Hepatocyte (in vitro differentiated cells): ENCODE measurements around the gene TANC2. TPM values are rescaled to one million over a fixed set of nuclear protein-coding genes. Genes with fewer than 3 reads are reported as not detected.

Experiments
- DNase-seq: peaks from one replicate; pipeline ENCODE4 v3.0.0-alpha.2; 2016; ENCODE audit warnings: low spot score
- H2AFZ ChIP-seq: fragments of 200-600 bp; sonication (generic); 2 replicates; pipeline ENCODE4 v1.6.0; 2016; ENCODE audit warnings: antibody characterized with exemption, mild to moderate bottlenecking
- H3K27ac ChIP-seq: fragments of 200-600 bp; sonication (generic); 2 replicates; pipeline ENCODE4 v1.5.1; 2016; ENCODE audit warnings: mild to moderate bottlenecking
- H3K27me3 ChIP-seq: fragments of 200-600 bp; sonication (generic); 2 replicates; pipeline ENCODE4 v1.6.1; 2016
- H3K36me3 ChIP-seq: fragments of 200-600 bp; sonication (generic); replicated peaks from 2 replicates; pipeline ENCODE4 v1.5.1; 2016; ENCODE audit warnings: low read depth; ENCODE audit not compliant: insufficient read depth
- H3K4me1 ChIP-seq: fragments of 200-600 bp; sonication (generic); 2 replicates; pipeline ENCODE4 v1.5.1; 2016; ENCODE audit warnings: mild to moderate bottlenecking, moderate library complexity; ENCODE audit not compliant: insufficient read depth
- H3K4me2 ChIP-seq: fragments of 200-600 bp; sonication (generic); 2 replicates; pipeline ENCODE4 v1.6.0; 2016
- H3K4me3 ChIP-seq: fragments of 200-600 bp; sonication (generic); 2 replicates; pipeline ENCODE4 v1.5.1; 2016; ENCODE audit warnings: mild to moderate bottlenecking
- H3K79me2 ChIP-seq: fragments of 200-600 bp; sonication (generic); 2 replicates; pipeline ENCODE4 v1.6.0; 2017; ENCODE audit warnings: mild to moderate bottlenecking
- H3K9me2 ChIP-seq: fragments of 200-600 bp; sonication (generic); replicated peaks from 2 replicates; pipeline ENCODE4 v1.6.0; 2017; ENCODE audit warnings: mild to moderate bottlenecking; ENCODE audit not compliant: insufficient read depth
- H3K9me3 ChIP-seq: fragments of 200-600 bp; sonication (generic); 2 replicates; pipeline ENCODE4 v1.5.1; 2016; ENCODE audit warnings: low read depth, mild to moderate bottlenecking
- H4K20me1 ChIP-seq: fragments of 200-600 bp; sonication (generic); 2 replicates; pipeline ENCODE4 v1.6.0; 2016; ENCODE audit warnings: mild to moderate bottlenecking; ENCODE audit not compliant: insufficient read depth, poor library complexity, severe bottlenecking
- EZH2 ChIP-seq: fragments of 200-600 bp; sonication (generic); IDR thresholded peaks from 2 replicates; pipeline ENCODE4 v1.6.1; 2016; ENCODE audit warnings: antibody characterized with exemption, mild to moderate bottlenecking, borderline replicate concordance
- EZH2phosphoT487 ChIP-seq: fragments of 200-600 bp; sonication (generic); IDR thresholded peaks from one replicate; pipeline ENCODE4 v1.6.1; 2018; ENCODE audit warnings: antibody characterized with exemption, mild to moderate bottlenecking, low read depth, moderate library complexity; ENCODE audit not compliant: unreplicated experiment, severe bottlenecking
- WGBS: methylation state at CpG from one replicate; pipeline ENCODE4 v1.1.6; 2016; ENCODE audit warnings: low lambda C conversion rate; ENCODE audit errors: missing lambda C conversion rate; 5-methylcytosine and 5-hydroxymethylcytosine counted together
- polyA plus RNA-seq: library from polyadenylated mRNA; unstranded; fragments of >200 nt; fragmentation: Nextera tagmentation; extraction: Ambion mirVana; gene quantifications from 2 replicates; pipeline ENCODE4 v1.2.1, GENCODE V29; 2016
- total RNA-seq: library from RNA; depleted of rRNA; stranded (reverse); fragments of >200 nt; gene quantifications from 2 replicates; pipeline ENCODE4 v1.2.3, GENCODE V29; 2014
- TF ChIP-seq, protein P1 (sequence below): fragments of 200-600 bp; sonication (generic); IDR thresholded peaks from 2 replicates; pipeline ENCODE4 v1.5.1; 2016; ENCODE audit warnings: antibody characterized with exemption, mild to moderate bottlenecking; ENCODE audit not compliant: poor library complexity

The TANC2 gene
- total and polyA plus RNA-seq, 2 experiments from 2014 or later, result 16.7 to 20.4 TPM

DNA sequence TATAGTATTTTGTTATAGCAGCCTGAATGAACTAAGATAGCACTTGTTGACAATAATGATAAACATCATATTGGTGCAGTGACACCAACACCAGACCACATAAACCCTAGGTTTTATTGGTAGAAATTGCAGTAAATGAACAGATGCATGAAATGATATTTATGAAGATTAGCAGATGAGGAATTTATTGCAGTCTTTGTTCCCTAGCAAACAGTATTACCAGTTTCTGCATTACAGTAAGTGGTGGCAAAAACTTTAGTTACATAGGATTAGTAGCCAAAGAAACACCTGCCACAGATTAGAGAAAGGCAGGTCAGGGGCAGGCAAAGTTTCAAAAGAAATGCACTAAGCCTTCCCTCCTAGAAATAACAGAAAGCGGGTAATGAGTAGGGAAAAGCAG is 17.7 kb upstream of the TANC2 start:
- no peak overlapping the region for H3K4me3 ChIP-seq
- TF ChIP-seq EZH2phosphoT487, result no peak
- TF ChIP-seq EZH2, result no peak
- TF ChIP-seq, protein P1, sequence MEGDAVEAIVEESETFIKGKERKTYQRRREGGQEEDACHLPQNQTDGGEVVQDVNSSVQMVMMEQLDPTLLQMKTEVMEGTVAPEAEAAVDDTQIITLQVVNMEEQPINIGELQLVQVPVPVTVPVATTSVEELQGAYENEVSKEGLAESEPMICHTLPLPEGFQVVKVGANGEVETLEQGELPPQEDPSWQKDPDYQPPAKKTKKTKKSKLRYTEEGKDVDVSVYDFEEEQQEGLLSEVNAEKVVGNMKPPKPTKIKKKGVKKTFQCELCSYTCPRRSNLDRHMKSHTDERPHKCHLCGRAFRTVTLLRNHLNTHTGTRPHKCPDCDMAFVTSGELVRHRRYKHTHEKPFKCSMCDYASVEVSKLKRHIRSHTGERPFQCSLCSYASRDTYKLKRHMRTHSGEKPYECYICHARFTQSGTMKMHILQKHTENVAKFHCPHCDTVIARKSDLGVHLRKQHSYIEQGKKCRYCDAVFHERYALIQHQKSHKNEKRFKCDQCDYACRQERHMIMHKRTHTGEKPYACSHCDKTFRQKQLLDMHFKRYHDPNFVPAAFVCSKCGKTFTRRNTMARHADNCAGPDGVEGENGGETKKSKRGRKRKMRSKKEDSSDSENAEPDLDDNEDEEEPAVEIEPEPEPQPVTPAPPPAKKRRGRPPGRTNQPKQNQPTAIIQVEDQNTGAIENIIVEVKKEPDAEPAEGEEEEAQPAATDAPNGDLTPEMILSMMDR, result no peak
- no peaks in the 10 kb centered on the region for H3K27me3 ChIP-seq
- no peak for DNase-seq
- no peaks in the 10 kb centered on the region for H3K36me3 ChIP-seq
- no peaks in the 10 kb centered on the region for H3K9me3 ChIP-seq
- H3K79me2 ChIP-seq, result no peaks in the 10 kb centered on the region
- no peak overlapping the region for H3K4me2 ChIP-seq
- H3K9me2 ChIP-seq, result no peaks in the 10 kb centered on the region
- H2AFZ ChIP-seq, result no peak overlapping the region
- no peaks in the 10 kb centered on the region for H4K20me1 ChIP-seq
- peaks cover 8% of the 10 kb centered on the region for H3K4me1 ChIP-seq
- no peak overlapping the region for H3K27ac ChIP-seq
- 87% methylated on average over 1 of the region's 1 CpG for WGBS

DNA sequence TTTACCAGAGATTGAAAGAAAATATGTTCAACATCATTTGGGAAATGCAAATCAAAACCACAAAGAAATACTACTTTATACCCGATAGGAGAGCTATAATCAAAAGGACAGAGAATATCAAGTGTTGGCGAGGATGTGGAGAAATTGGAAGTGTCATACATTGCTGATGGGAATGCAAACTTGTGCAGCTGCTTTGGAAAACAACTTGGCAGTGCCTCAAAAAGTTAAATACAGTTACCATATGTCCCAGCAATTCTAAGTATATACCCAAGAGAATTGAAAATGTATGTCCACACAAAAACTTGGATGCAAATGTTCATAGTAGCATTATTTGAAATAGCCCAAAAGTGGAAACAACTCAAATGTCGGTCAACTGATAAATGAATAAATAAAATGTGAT is 17.0 kb upstream of the TANC2 start:
- Histone ChIP-seq H3K4me1 (peaks cover 8% of the 10 kb centered on the region), H2AFZ (no peak overlapping the region)

DNA sequence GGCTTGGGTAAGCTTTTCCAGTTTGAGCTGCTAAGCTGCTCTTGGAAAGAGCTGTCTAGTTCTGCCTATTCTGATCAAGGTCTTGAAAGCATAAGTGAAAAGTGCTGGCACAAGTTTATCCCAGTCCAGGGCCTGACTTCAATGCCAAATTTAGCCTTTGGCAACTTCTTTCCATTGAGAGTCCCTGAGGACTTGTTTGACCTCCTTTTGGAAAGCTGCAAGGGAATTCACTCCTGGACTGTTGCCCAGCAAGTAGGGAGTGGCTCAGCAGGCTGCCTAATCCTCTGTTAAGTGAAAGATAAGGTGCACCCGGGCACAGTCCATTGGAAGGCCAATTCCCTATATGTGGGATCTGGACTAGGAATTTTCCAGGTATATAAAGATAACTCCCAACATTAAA is 16.0 kb upstream of the TANC2 start:
- H3K4me1 ChIP-seq, result peaks cover 8% of the 10 kb centered on the region
- H3K27me3 ChIP-seq, result no peaks in the 10 kb centered on the region
- no peak for TF ChIP-seq EZH2phosphoT487
- TF ChIP-seq EZH2, result no peak
- TF ChIP-seq, protein P1, result no peak
- H4K20me1 ChIP-seq, result no peaks in the 10 kb centered on the region
- H3K9me3 ChIP-seq, result no peaks in the 10 kb centered on the region
- no peak overlapping the region for H2AFZ ChIP-seq
- H3K36me3 ChIP-seq, result no peaks in the 10 kb centered on the region
- 6% methylated on average over 1 of the region's 1 CpG for WGBS
- peak; percentile 56 for DNase-seq
- no peak overlapping the region for H3K27ac ChIP-seq
- no peak overlapping the region for H3K4me2 ChIP-seq
- no peak overlapping the region for H3K4me3 ChIP-seq
- no peaks in the 10 kb centered on the region for H3K9me2 ChIP-seq
- H3K79me2 ChIP-seq, result no peaks in the 10 kb centered on the region

More for the DNA sequence above, 17.0 kb upstream of the TANC2 start:
- H3K27ac ChIP-seq, result no peak overlapping the region
- no peaks in the 10 kb centered on the region for H3K79me2 ChIP-seq
- H3K36me3 ChIP-seq, result no peaks in the 10 kb centered on the region
- no peak overlapping the region for H3K4me2 ChIP-seq
- DNase-seq, result no peak
- H3K4me3 ChIP-seq, result no peak overlapping the region
- no peaks in the 10 kb centered on the region for H3K9me2 ChIP-seq
- no peaks in the 10 kb centered on the region for H3K27me3 ChIP-seq
- H3K9me3 ChIP-seq, result no peaks in the 10 kb centered on the region
- H4K20me1 ChIP-seq, result no peaks in the 10 kb centered on the region
- TF ChIP-seq EZH2phosphoT487, result no peak
- TF ChIP-seq, protein P1, result no peak
- no peak for TF ChIP-seq EZH2
- WGBS, result 65% methylated on average over 3 of the region's 3 CpGs

DNA sequence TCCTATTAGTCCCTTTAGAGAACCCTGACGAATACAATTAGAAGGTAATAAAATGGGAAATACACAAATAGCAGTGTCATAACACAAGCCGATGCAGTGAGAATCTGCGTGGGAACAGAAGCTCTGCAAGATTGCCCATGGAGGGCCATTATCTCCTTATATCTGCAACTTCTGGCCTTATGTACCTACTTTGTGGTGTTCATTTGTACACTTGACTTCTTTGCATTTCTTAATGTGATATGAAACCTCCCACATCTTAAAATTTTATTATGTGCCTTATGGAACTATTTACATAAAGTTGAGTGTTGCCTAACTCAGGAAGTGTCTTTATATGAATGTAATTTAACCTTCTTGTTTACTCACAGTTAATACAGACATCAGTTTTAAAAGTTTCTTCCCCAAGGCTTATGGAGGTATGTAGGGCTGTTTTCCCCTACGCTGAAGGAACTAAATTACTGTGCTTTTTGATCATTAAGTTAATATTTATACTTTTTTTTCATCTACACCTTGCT is 10.1 kb upstream of the TANC2 start:
- DNase-seq, result no peak
- H3K4me3 ChIP-seq, result no peak overlapping the region
- no peaks in the 10 kb centered on the region for H3K4me1 ChIP-seq
- H3K4me2 ChIP-seq, result no peak overlapping the region
- H3K79me2 ChIP-seq, result no peaks in the 10 kb centered on the region
- no peaks in the 10 kb centered on the region for H3K27me3 ChIP-seq
- H3K36me3 ChIP-seq, result no peaks in the 10 kb centered on the region
- WGBS, result 65% methylated on average over 4 of the region's 4 CpGs
- no peaks in the 10 kb centered on the region for H3K9me3 ChIP-seq
- H3K27ac ChIP-seq, result no peak overlapping the region
- no peak overlapping the region for H2AFZ ChIP-seq
- H3K9me2 ChIP-seq, result no peaks in the 10 kb centered on the region
- no peaks in the 10 kb centered on the region for H4K20me1 ChIP-seq
- TF ChIP-seq, protein P1, result no peak
- TF ChIP-seq EZH2, result no peak
- TF ChIP-seq EZH2phosphoT487, result no peak
